IMR-90 (cell line): ENCODE results near the gene IQGAP2. TPM values are rescaled to one million over a fixed set of nuclear protein-coding genes. Genes with fewer than 3 reads are reported as not detected.

Source experiments
- ATAC-seq: fragments of 200-7000 bp; cut with Tn5 transposase; 2 replicates; pipeline ENCODE4 v1.9.1; 2020; ENCODE audit warnings: low read depth, mild to moderate bottlenecking, moderate library complexity
- BruUV-seq: library from RNA; stranded (reverse); fragments of 400-500 nt; replicated peaks from 2 replicates; lab custom pipeline; 2021; lab: Mats Ljungman, UMichigan
- CTCF ChIA-PET: fragments of 300-600 bp; formaldehyde crosslinking; extraction: SDS; loops from one replicate; lab custom pipeline; 2021; ENCODE audit warnings: antibody characterized with exemption; lab: Yijun Ruan, JAX
- POLR2A ChIA-PET: fragments of 300-600 bp; sonication (Branson Sonifier 250); formaldehyde crosslinking; loops from one replicate; lab custom pipeline; 2022; ENCODE audit warnings: antibody characterized with exemption; ENCODE audit not compliant: unreplicated experiment; lab: Charles Lee
- DNase-seq: peaks from one replicate; pipeline ENCODE4 v3.0.0; 2013
- H2AFZ ChIP-seq: replicated peaks from 2 replicates; pipeline ENCODE3; 2013; ENCODE audit warnings: low read length, mild to moderate bottlenecking; ENCODE audit not compliant: poor library complexity
- H2AK5ac ChIP-seq: 2 replicates; pipeline ENCODE4 v1.6.1; 2013; ENCODE audit warnings: low read depth, low read length, inconsistent platforms
- H2AK9ac ChIP-seq: replicated peaks from 2 replicates; pipeline ENCODE3; 2013; ENCODE audit warnings: mild to moderate bottlenecking, low read depth, low read length, moderate library complexity; ENCODE audit not compliant: poor library complexity
- H2BK120ac ChIP-seq: 2 replicates; pipeline ENCODE4 v1.6.1; 2013; ENCODE audit warnings: low read depth, low read length, inconsistent platforms
- H2BK15ac ChIP-seq: 3 replicates; pipeline ENCODE4 v1.6.1; 2013; ENCODE audit warnings: low read depth, low read length, inconsistent platforms
- H2BK20ac ChIP-seq: 2 replicates; pipeline ENCODE4 v1.6.1; 2013; ENCODE audit warnings: low read depth, mild to moderate bottlenecking, inconsistent platforms, low read length, moderate library complexity
- H2BK5ac ChIP-seq: 2 replicates; pipeline ENCODE4 v1.6.1; 2013; ENCODE audit warnings: mild to moderate bottlenecking, low read depth, low read length, inconsistent platforms; ENCODE audit not compliant: poor library complexity, severe bottlenecking
- H3K14ac ChIP-seq: replicated peaks from 2 replicates; pipeline ENCODE4 v1.6.1; 2013; ENCODE audit warnings: low read depth, low read length, inconsistent platforms
- H3K18ac ChIP-seq: 2 replicates; pipeline ENCODE4 v1.6.1; 2013; ENCODE audit warnings: low read depth, low read length, control low read depth
- H3K23ac ChIP-seq: 2 replicates; pipeline ENCODE4 v1.6.1; 2013; ENCODE audit warnings: low read depth, low read length, inconsistent platforms
- H3K27ac ChIP-seq: 2 replicates; pipeline ENCODE4 v1.5.1; 2013; ENCODE audit warnings: mild to moderate bottlenecking, control low read depth, low read length; ENCODE audit not compliant: insufficient read depth
- H3K27me3 ChIP-seq: 2 replicates; pipeline ENCODE4 v1.6.1; 2013; ENCODE audit warnings: low read length; ENCODE audit not compliant: control insufficient read depth, insufficient read depth
- H3K36me3 ChIP-seq: 2 replicates; pipeline ENCODE4 v1.6.1; 2013; ENCODE audit warnings: low read length, mixed read lengths; ENCODE audit not compliant: control insufficient read depth, insufficient read depth
- H3K4ac ChIP-seq: 2 replicates; pipeline ENCODE4 v1.6.1; 2013; ENCODE audit warnings: low read depth, low read length, inconsistent platforms
- H3K4me1 ChIP-seq: 2 replicates; pipeline ENCODE4 v1.6.1; 2013; ENCODE audit warnings: low read length, mixed read lengths; ENCODE audit not compliant: control insufficient read depth, insufficient read depth
- H3K4me2 ChIP-seq: 2 replicates; pipeline ENCODE4 v1.6.1; 2013; ENCODE audit warnings: low read depth, mild to moderate bottlenecking, control low read depth, low read length, moderate library complexity
- H3K4me3 ChIP-seq: 2 replicates; pipeline ENCODE4 v1.5.1; 2013; ENCODE audit warnings: low read depth, mild to moderate bottlenecking, control low read depth, low read length, moderate library complexity; ENCODE audit not compliant: insufficient read depth
- H3K56ac ChIP-seq: 2 replicates; pipeline ENCODE4 v1.6.1; 2013; ENCODE audit warnings: low read length, inconsistent platforms; ENCODE audit not compliant: insufficient read depth; ENCODE audit errors: extremely low read depth
- H3K79me1 ChIP-seq, 2 experiments: 2 replicates each; pipeline ENCODE4 v1.6.1; 2013; ENCODE audit warnings: low read length in 2 of 2, inconsistent platforms in 1 of 2, low read depth in 1 of 2
- H3K9ac ChIP-seq: 2 replicates; pipeline ENCODE4 v1.6.1; 2013; ENCODE audit warnings: low read depth, low read length, control low read depth
- H3K9me1 ChIP-seq: 2 replicates; pipeline ENCODE4 v1.6.1; 2013; ENCODE audit warnings: low read length, inconsistent platforms; ENCODE audit not compliant: insufficient read depth
- H3K9me3 ChIP-seq: 2 replicates; pipeline ENCODE4 v1.6.1; 2013; ENCODE audit warnings: low read length; ENCODE audit not compliant: control insufficient read depth, insufficient read depth
- H4K20me1 ChIP-seq: 2 replicates; pipeline ENCODE4 v1.6.1; 2013; ENCODE audit warnings: low read length, inconsistent platforms; ENCODE audit not compliant: insufficient read depth
- H4K5ac ChIP-seq: 2 replicates; pipeline ENCODE4 v1.6.1; 2013; ENCODE audit warnings: mild to moderate bottlenecking, low read depth, low read length, control low read depth
- H4K8ac ChIP-seq, 2 experiments: 2 replicates each; pipeline ENCODE4 v1.6.1; 2013; ENCODE audit warnings: low read depth in 2 of 2, low read length in 2 of 2, control low read depth in 1 of 2, inconsistent platforms in 1 of 2
- H4K91ac ChIP-seq: 2 replicates; pipeline ENCODE4 v1.6.1; 2013; ENCODE audit warnings: low read depth, low read length, inconsistent platforms; ENCODE audit not compliant: insufficient read depth
- BHLHE40 ChIP-seq: fragments of 150-350 bp; IDR thresholded peaks from 2 replicates; pipeline ENCODE4 v1.6.1; 2016; ENCODE audit warnings: mild to moderate bottlenecking, low read depth, low read length
- CEBPB ChIP-seq: IDR thresholded peaks from 2 replicates; pipeline ENCODE4 v1.6.1; 2012; ENCODE audit warnings: low read depth, low read length, improper control_type of control experiment
- CHD1 ChIP-seq: IDR thresholded peaks from 2 replicates; pipeline ENCODE4 v1.6.1; 2012; ENCODE audit warnings: low read depth, low read length, improper control_type of control experiment
- CTCF ChIP-seq: conservative IDR thresholded peaks from 2 replicates; pipeline ENCODE4 v1.5.1; 2012; ENCODE audit warnings: mild to moderate bottlenecking, low read depth, low read length, improper control_type of control experiment
- ELK1 ChIP-seq: fragments of 150-350 bp; IDR thresholded peaks from 2 replicates; pipeline ENCODE4 v1.6.1; 2016; ENCODE audit warnings: low read depth, mild to moderate bottlenecking, low read length, moderate library complexity, borderline replicate concordance
- FOS ChIP-seq: fragments of 150-350 bp; IDR thresholded peaks from 2 replicates; pipeline ENCODE4 v1.6.1; 2016; ENCODE audit warnings: low read depth, low read length
- MAFK ChIP-seq: IDR thresholded peaks from 2 replicates; pipeline ENCODE4 v1.6.1; 2012; ENCODE audit warnings: low read depth, low read length, improper control_type of control experiment
- MAZ ChIP-seq: IDR thresholded peaks from 2 replicates; pipeline ENCODE4 v1.6.1; 2012; ENCODE audit warnings: low read depth, mild to moderate bottlenecking, low read length, improper control_type of control experiment, moderate library complexity, borderline replicate concordance
- MXI1 ChIP-seq: IDR thresholded peaks from 2 replicates; pipeline ENCODE4 v1.6.1; 2012; ENCODE audit warnings: low read depth, mild to moderate bottlenecking, low read length, moderate library complexity, borderline replicate concordance
- NFE2L2 ChIP-seq: fragments of 150-350 bp; IDR thresholded peaks from 2 replicates; pipeline ENCODE4 v1.6.1; 2016; ENCODE audit warnings: low read depth, mild to moderate bottlenecking, low read length
- POLR2A ChIP-seq: IDR thresholded peaks from 2 replicates; pipeline ENCODE4 v1.6.1; 2012; ENCODE audit warnings: mild to moderate bottlenecking, low read depth, low read length
- RAD21 ChIP-seq: IDR thresholded peaks from 2 replicates; pipeline ENCODE4 v1.6.1; 2012; ENCODE audit warnings: low read length, improper control_type of control experiment
- RCOR1 ChIP-seq: IDR thresholded peaks from 2 replicates; pipeline ENCODE4 v1.6.1; 2012; ENCODE audit warnings: mild to moderate bottlenecking, low read length, improper control_type of control experiment; ENCODE audit not compliant: insufficient replicate concordance
- RFX5 ChIP-seq: IDR thresholded peaks from 2 replicates; pipeline ENCODE4 v1.8.0; 2012; ENCODE audit warnings: low read depth, mild to moderate bottlenecking, low read length, moderate library complexity
- SMC3 ChIP-seq: fragments of 150-350 bp; IDR thresholded peaks from 2 replicates; pipeline ENCODE4 v1.6.1; 2016; ENCODE audit warnings: low read depth, mild to moderate bottlenecking, antibody characterized with exemption, low read length, moderate library complexity
- USF2 ChIP-seq: fragments of 150-350 bp; IDR thresholded peaks from 2 replicates; pipeline ENCODE4 v1.6.1; 2017; ENCODE audit warnings: mild to moderate bottlenecking, antibody characterized with exemption, low read length, low read depth
- WGBS, 2 experiments: methylation state at CpG; one replicate each; pipeline versions ENCODE4 v1.1.5 to v1.1.7; 2013; ENCODE audit warnings: missing lambda C conversion rate in 2 of 2; ENCODE audit not compliant: insufficient read length in 1 of 2; ENCODE audit errors: extremely low coverage in 2 of 2; 5-methylcytosine and 5-hydroxymethylcytosine counted together
- dilution Hi-C: fragments of 300-500 bp; cut with HindIII; formaldehyde crosslinking; loops from one replicate; pipeline ENCODE4 v1.14.3; 2018; ENCODE audit warnings: low sequenced_read_pairs; ENCODE audit not compliant: unreplicated experiment
- in situ Hi-C: fragments of 300-500 bp; cut with MboI; formaldehyde crosslinking; loops from 3 replicates; pipeline ENCODE4 v1.14.3; 2019; ENCODE audit warnings: low sequenced_read_pairs, inconsistent platforms, mixed read lengths
- intact Hi-C: fragments of 100-400 bp; cut with micrococcal nuclease; formaldehyde crosslinking; loops from 2 replicates; pipeline ENCODE4 v1.10.0; 2022
- polyA plus RNA-seq, 3 experiments: library from polyadenylated mRNA; depleted of rRNA; stranded (reverse); fragments of >200 nt; gene quantifications; 2 replicates each; pipeline ENCODE4 v1.2.3, GENCODE V29; 2012; ENCODE audit warnings: low replicate concordance in 1 of 3
- total RNA-seq: library from RNA; depleted of rRNA; stranded (reverse); fragments of >200 nt; gene quantifications from 2 replicates; pipeline ENCODE4 v1.2.3, GENCODE V29; 2012

Gene IQGAP2
- total and polyA plus RNA-seq, 2 of the 4 experiments (the other 2 are of a cell fraction): 0.21 to 0.36 TPM

- H3K36me3 ChIP-seq: no peaks in the 10 kb centered on the region
- H2BK15ac ChIP-seq: no peak overlapping the region
- no peak overlapping the region for H2AK5ac ChIP-seq
- no peaks in the 10 kb centered on the region for H4K20me1 ChIP-seq
- no peak overlapping the region for H3K4me3 ChIP-seq
- H2BK20ac ChIP-seq: no peak overlapping the region
- POLR2A ChIA-PET: no interaction called here
- no CpG with 5 or more reads among the region's 4 CpGs for WGBS, 2 experiments
- intact Hi-C loops (no loop called here), dilution Hi-C loops (no loop called here), in situ Hi-C loops (no loop called here)
- no peak overlapping the region for H3K4ac ChIP-seq
- no peak overlapping the region for H2BK120ac ChIP-seq
- no peak for TF ChIP-seq ELK1
- no peak for TF ChIP-seq RCOR1
- TF ChIP-seq USF2: no peak
- TF ChIP-seq FOS: no peak
- TF ChIP-seq CEBPB: no peak
- TF ChIP-seq NFE2L2: no peak
- TF ChIP-seq POLR2A: no peak
- TF ChIP-seq CTCF: no peak
- TF ChIP-seq CHD1: no peak
- no peak for TF ChIP-seq BHLHE40
- TF ChIP-seq RAD21: no peak
- TF ChIP-seq MAFK: no peak
- TF ChIP-seq MXI1: no peak
- TF ChIP-seq MAZ: no peak
- no peak for TF ChIP-seq RFX5
- no peak for TF ChIP-seq SMC3
- no peak overlapping the region for H3K14ac ChIP-seq
- H3K27me3 ChIP-seq: peaks cover 6% of the 10 kb centered on the region; the same call in 1 of the 2 replicates
- no peaks in the 10 kb centered on the region for H3K4me1 ChIP-seq
- no peak overlapping the region for H3K9ac ChIP-seq
- no peak overlapping the region for H3K4me2 ChIP-seq
- H4K5ac ChIP-seq: no peak overlapping the region
- H4K91ac ChIP-seq: no peak overlapping the region
- no peak overlapping the region for H3K27ac ChIP-seq
- no peak for ATAC-seq
- DNase-seq: no peak
- no TSS peak for BruUV-seq
- no peak overlapping the region for H3K18ac ChIP-seq
- CTCF ChIA-PET: no interaction called here
- no peaks in the 10 kb centered on the region for H3K79me1 ChIP-seq
- H2BK5ac ChIP-seq: no peak overlapping the region
- no peak overlapping the region for H3K23ac ChIP-seq
- no peak overlapping the region for H4K8ac ChIP-seq
- no peak overlapping the region for H3K56ac ChIP-seq
- no peaks in the 10 kb centered on the region for H3K9me3 ChIP-seq
- H2AFZ ChIP-seq: no peak overlapping the region
- no peak overlapping the region for H2AK9ac ChIP-seq
- H3K9me1 ChIP-seq: no peaks in the 10 kb centered on the region
Measured at GRCh38 chr5:76545184-76545583, 142.1 kb downstream of the IQGAP2 start.
